ENCODE measurements around the gene STAT6.
"Not testable (repeated sequence)": the region's sequence is repeated elsewhere in the genome, so short reads cannot be mapped to it uniquely, and the experiment has no call there.

STAT6 gene

GRCh38 chr12:57123813-57124212 is 12.7 kb upstream of the STAT6 start:
- no peaks in the 10 kb centered on the region for H3K36me3 ChIP-seq
- H3K9me3 ChIP-seq, result no peaks in the 10 kb centered on the region
- H3K27me3 ChIP-seq, result no peaks in the 10 kb centered on the region
- no peak overlapping the region for H3K27ac ChIP-seq
- no peak overlapping the region for H3K4me3 ChIP-seq
- peaks cover 0 to 18% (median 9%) of the 10 kb centered on the region in 4 donors for H3K4me1 ChIP-seq
- intact Hi-C loops (cut with DNase I; ENCODE audit: low total_unique reads), result loop anchor here (2.0 to 5.0 kb wide), 2 partner anchors 59 to 328 kb away; no protein-coding TSS in a partner anchor
- TF ChIP-seq CTCF (IDR thresholded peaks at IDR 0.05), result no peak
- DNase-seq, result no peak

- not testable (repeated sequence) for H3K36me3 ChIP-seq, DNase-seq, H3K4me3 ChIP-seq, H3K9me3 ChIP-seq, H3K27me3 ChIP-seq, H3K27ac ChIP-seq
- H3K4me1 ChIP-seq, result peaks cover 0 to 13% (median 2%) of the 10 kb centered on the region in 4 donors
- intact Hi-C loops (cut with DNase I; ENCODE audit: low total_unique reads), result loop anchor here (5.0 kb wide), 1 partner anchor 332 kb away; no protein-coding TSS in a partner anchor
Measured at GRCh38 chr12:57120718-57121117, 9.6 kb upstream of the STAT6 start.

GRCh38 chr12:57119294-57120085 is 8.3 kb upstream of the STAT6 start:
- Histone ChIP-seq H3K36me3 (no peaks in the 10 kb centered on the region), H3K27me3 (no peaks in the 10 kb centered on the region), H3K4me3 (no peak overlapping the region), H3K4me1 (peaks cover 0 to 13% (median 2%) of the 10 kb centered on the region in 4 donors), H3K9me3 (no peaks in the 10 kb centered on the region), H3K27ac (peak overlapping the region in 1 of 2 donors; percentile 44)
- intact Hi-C loops (cut with DNase I; ENCODE audit: low total_unique reads), result loop anchor here (5.0 kb wide), 1 partner anchor 333 kb away; no protein-coding TSS in a partner anchor
- no peak for TF ChIP-seq CTCF (IDR thresholded peaks at IDR 0.05)
- no peak for DNase-seq

GRCh38 chr12:57118711-57119271 is 7.6 kb upstream of the STAT6 start:
- no peak overlapping the region for H3K4me3 ChIP-seq
- H3K27ac ChIP-seq, result peak overlapping the region in 1 of 2 donors; percentile 44
- intact Hi-C loops (cut with DNase I; ENCODE audit: low total_unique reads), result no loop called here

GRCh38 chr12:57116580-57117281 is 5.6 kb upstream of the STAT6 start:
- H3K4me1 ChIP-seq, result peaks cover 4 to 20% (median 10%) of the 10 kb centered on the region in 4 donors
- no peaks in the 10 kb centered on the region for H3K9me3 ChIP-seq
- intact Hi-C loops (cut with DNase I; ENCODE audit: low total_unique reads), result no loop called here
- no peaks in the 10 kb centered on the region for H3K36me3 ChIP-seq
- no peaks in the 10 kb centered on the region for H3K27me3 ChIP-seq
- H3K4me3 ChIP-seq, result no peak overlapping the region
- no peak for TF ChIP-seq CTCF (IDR thresholded peaks at IDR 0.05)
- DNase-seq, result no peak
- H3K27ac ChIP-seq, result no peak overlapping the region

More at GRCh38 chr12:57118711-57119271, 7.6 kb upstream of the STAT6 start:
- H3K4me1 ChIP-seq, result peaks cover 0 to 13% (median 2%) of the 10 kb centered on the region in 4 donors
- no peaks in the 10 kb centered on the region for H3K36me3 ChIP-seq
- TF ChIP-seq CTCF (IDR thresholded peaks at IDR 0.05), result no peak
- no peaks in the 10 kb centered on the region for H3K9me3 ChIP-seq
- DNase-seq, result no peak
- no peaks in the 10 kb centered on the region for H3K27me3 ChIP-seq

All from tibial artery (tissue), 4 donors.